ENCODE results near the gene MB21D2.

Gene MB21D2

GRCh38 chr3:192880313-192880712 is 37.3 kb downstream of the MB21D2 start:
- TF ChIP-seq ZBTB7A (IDR thresholded peaks at IDR 0.05; ENCODE audit: low read depth), result no peak
- no peak for TF ChIP-seq EP300 (IDR thresholded peaks at IDR 0.05; ENCODE audit: borderline replicate concordance)
- no peak for TF ChIP-seq REST (IDR thresholded peaks at IDR 0.05; ENCODE audit: low read depth)
- TF ChIP-seq YY1 (IDR thresholded peaks at IDR 0.05; ENCODE audit: low read depth), result no peak

- TF ChIP-seq TEAD4 (IDR thresholded peaks at IDR 0.05), result peak; percentile 90
- TF ChIP-seq ZBTB7A (IDR thresholded peaks at IDR 0.05; ENCODE audit: low read depth), result no peak
- TF ChIP-seq REST (IDR thresholded peaks at IDR 0.05; ENCODE audit: low read depth), result no peak
- no peak for TF ChIP-seq YY1 (IDR thresholded peaks at IDR 0.05; ENCODE audit: low read depth)
- 0 out of 2 replicates have a peak, but pooled peaks have one; percentile 37 for TF ChIP-seq TCF12 (IDR thresholded peaks at IDR 0.05; ENCODE audit: low read depth)
- TF ChIP-seq EGR1 (IDR thresholded peaks at IDR 0.05), result no peak
- TF ChIP-seq NFIC (IDR thresholded peaks at IDR 0.05), result peak; percentile 42; the same call in 1 of the 2 replicates
- TF ChIP-seq USF1 (IDR thresholded peaks at IDR 0.05), result no peak
- TF ChIP-seq CEBPB (IDR thresholded peaks at IDR 0.05), result 0 out of 2 replicates have a peak, but pooled peaks have one; percentile 14
- TF ChIP-seq MAX (IDR thresholded peaks at IDR 0.05), result no peak
- no peak for TF ChIP-seq TAF1 (IDR thresholded peaks at IDR 0.05; ENCODE audit: low read depth)
- TF ChIP-seq FOXM1 (IDR thresholded peaks at IDR 0.05; ENCODE audit: borderline replicate concordance, low read depth), result no peak
- peak; percentile 25; the same call in 1 of the 2 replicates for TF ChIP-seq EP300 (IDR thresholded peaks at IDR 0.05; ENCODE audit: borderline replicate concordance)
- TF ChIP-seq RAD21 (IDR thresholded peaks at IDR 0.05; ENCODE audit: low read depth), result no peak
- TF ChIP-seq CREB1 (IDR thresholded peaks at IDR 0.05; ENCODE audit: low read depth), result no peak
Measured at GRCh38 chr3:192879346-192880031, 38.2 kb downstream of the MB21D2 start.

GRCh38 chr3:192875971-192876565 is 41.6 kb downstream of the MB21D2 start:
- TF ChIP-seq CEBPB (IDR thresholded peaks at IDR 0.05) (no peak), TEAD4 (IDR thresholded peaks at IDR 0.05) (no peak), EP300 (IDR thresholded peaks at IDR 0.05; ENCODE audit: borderline replicate concordance) (no peak), FOXM1 (IDR thresholded peaks at IDR 0.05; ENCODE audit: borderline replicate concordance, low read depth) (no peak), REST (IDR thresholded peaks at IDR 0.05; ENCODE audit: low read depth) (no peak)

GRCh38 chr3:192870822-192871221 is 46.8 kb downstream of the MB21D2 start:
- no peak for TF ChIP-seq USF1 (IDR thresholded peaks at IDR 0.05)
- no peak for TF ChIP-seq ZBTB7A (IDR thresholded peaks at IDR 0.05; ENCODE audit: low read depth)
- TF ChIP-seq TCF12 (IDR thresholded peaks at IDR 0.05; ENCODE audit: low read depth), result no peak
- no peak for TF ChIP-seq EGR1 (IDR thresholded peaks at IDR 0.05)
- TF ChIP-seq TEAD4 (IDR thresholded peaks at IDR 0.05), result no peak
- TF ChIP-seq YY1 (IDR thresholded peaks at IDR 0.05; ENCODE audit: low read depth), result no peak
- TF ChIP-seq NFIC (IDR thresholded peaks at IDR 0.05), result no peak
- TF ChIP-seq RAD21 (IDR thresholded peaks at IDR 0.05; ENCODE audit: low read depth), result no peak
